HuH-7.5 (cell line): ENCODE measurements around the gene ZWILCH.
"Not testable (repeated sequence)": the region's sequence is repeated elsewhere in the genome, so short reads cannot be mapped to it uniquely, and the experiment has no call there.

ENCODE experiments used
- DNase-seq: peaks from one replicate; pipeline ENCODE4 v3.0.0; 2011; ENCODE audit warnings: low spot score

Gene ZWILCH

GRCh38 chr15:66488525-66488924 lies 16.6 kb upstream of the ZWILCH start:
- no peak for DNase-seq

GRCh38 chr15:66489179-66489791 lies 15.8 kb upstream of the ZWILCH start:
- no peak for DNase-seq

GRCh38 chr15:66491846-66492245 lies 13.3 kb upstream of the ZWILCH start:
- no peak for DNase-seq

- no peak for DNase-seq
Measured at GRCh38 chr15:66494262-66494661, 10.9 kb upstream of the ZWILCH start.

GRCh38 chr15:66496951-66497501 lies 8.1 kb upstream of the ZWILCH start:
- DNase-seq, result no peak

GRCh38 chr15:66497502-66498455 lies 7.3 kb upstream of the ZWILCH start, which contains the start of gene SNAPC5:
Gene SNAPC5 (minus strand): TSS chr15:66497762. CDS start chr15:66497731, 31 bp downstream.
- peak; percentile 83 for DNase-seq

GRCh38 chr15:66498501-66499386 lies 6.4 kb upstream of the ZWILCH start:
- no peak for DNase-seq

- DNase-seq, result not testable (repeated sequence)
Measured at GRCh38 chr15:66500346-66500745, 4.8 kb upstream of the ZWILCH start.

- no peak for DNase-seq
Measured at GRCh38 chr15:66502491-66502890, 2.6 kb upstream of the ZWILCH start.

- DNase-seq, result not testable (repeated sequence)
Measured at GRCh38 chr15:66503041-66503648, 2.0 kb upstream of the ZWILCH start.

- DNase-seq, result no peak
Measured at GRCh38 chr15:66503780-66504562, 1.2 kb upstream of the ZWILCH start.

GRCh38 chr15:66505430-66505811 lies 295 bp downstream of the ZWILCH start:
- DNase-seq, result no peak

- DNase-seq, result no peak
Measured at GRCh38 chr15:66505818-66506217, 692 bp downstream of the ZWILCH start.

GRCh38 chr15:66508293-66508883 lies 3.3 kb downstream of the ZWILCH start:
- no peak for DNase-seq

- DNase-seq, result no peak
Measured at GRCh38 chr15:66514586-66514985, 9.5 kb downstream of the ZWILCH start.

- no peak for DNase-seq
Measured at GRCh38 chr15:66515901-66516322, 10.8 kb downstream of the ZWILCH start.

- DNase-seq, result no peak
Measured at GRCh38 chr15:66523926-66524325, 18.8 kb downstream of the ZWILCH start.

- no peak for DNase-seq
Measured at GRCh38 chr15:66524838-66525237, 19.7 kb downstream of the ZWILCH start.

GRCh38 chr15:66535056-66535455 lies 29.9 kb downstream of the ZWILCH start:
- no peak for DNase-seq

GRCh38 chr15:66542896-66543295 lies 37.8 kb downstream of the ZWILCH start:
- DNase-seq, result no peak
